Lung (tissue), 12 donors: Measurements from ENCODE around the gene TMEM178B. TPM values are rescaled to one million over a fixed set of nuclear protein-coding genes. Genes with fewer than 3 reads are reported as not detected.

ENCODE experiments used
- ATAC-seq: fragments of 200-7000 bp; cut with Tn5 transposase; one replicate; pipeline ENCODE4 v1.9.1; 2020; ENCODE audit warnings: moderate number of reproducible peaks; ENCODE audit not compliant: insufficient read depth, low FRiP score
- DNase-seq, 3 donors: peaks; one replicate each; pipeline ENCODE4 v3.0.0-alpha.2; 2013 to 2017
- H3K27ac ChIP-seq, 2 donors: one replicate each; pipeline ENCODE4 v1.5.1; 2013; ENCODE audit warnings: mild to moderate bottlenecking in 2 of 2, moderate library complexity in 2 of 2, control low read depth in 1 of 2, inconsistent platforms in 1 of 2, low read depth in 1 of 2, low read length in 1 of 2
- H3K27me3 ChIP-seq, 3 donors: one replicate each; pipeline ENCODE4 v1.5.1; 2013; ENCODE audit warnings: low read length in 2 of 3; ENCODE audit not compliant: control insufficient read depth in 3 of 3, insufficient read depth in 3 of 3
- H3K36me3 ChIP-seq, 4 donors: one replicate each; pipeline ENCODE4 v1.5.1; 2013; ENCODE audit warnings: low read length in 4 of 4, mild to moderate bottlenecking in 1 of 4, moderate library complexity in 1 of 4; ENCODE audit not compliant: control insufficient read depth in 4 of 4, insufficient read depth in 4 of 4
- H3K4me1 ChIP-seq, 5 donors: one replicate each; pipeline ENCODE4 v1.5.1; 2013; ENCODE audit warnings: low read length in 5 of 5, mild to moderate bottlenecking in 2 of 5, moderate library complexity in 1 of 5; ENCODE audit not compliant: control insufficient read depth in 5 of 5, insufficient read depth in 5 of 5
- H3K4me3 ChIP-seq: one replicate; pipeline ENCODE4 v1.5.1; 2013; ENCODE audit warnings: mild to moderate bottlenecking, control low read depth, moderate library complexity
- H3K9ac ChIP-seq, 2 donors: one replicate each; pipeline ENCODE4 v1.5.1; 2013; ENCODE audit warnings: low read length in 2 of 2, control low read depth in 1 of 2; ENCODE audit not compliant: insufficient read depth in 1 of 2
- H3K9me3 ChIP-seq, 4 donors: one replicate each; pipeline ENCODE4 v1.5.1; 2013; ENCODE audit warnings: low read length in 3 of 4, mild to moderate bottlenecking in 1 of 4, moderate library complexity in 1 of 4; ENCODE audit not compliant: control insufficient read depth in 4 of 4, insufficient read depth in 3 of 4
- CTCF ChIP-seq: IDR thresholded peaks from 2 replicates; pipeline ENCODE4 v1.5.1; 2012; ENCODE audit warnings: mild to moderate bottlenecking; ENCODE audit errors: control extremely low read depth, extremely low read depth
- WGBS, 2 donors: extraction: QIAGEN DNeasy Blood & Tissue Kit; methylation state at CpG; one replicate each; pipeline ENCODE4 v1.1.7; 2013; 5-methylcytosine and 5-hydroxymethylcytosine counted together
- polyA plus RNA-seq, 2 donors: library from polyadenylated mRNA; stranded (reverse); fragments of 200-250 nt; gene quantifications; one replicate each; pipeline ENCODE4 v1.2.1, GENCODE V29; 2013
- total RNA-seq, 2 donors: library from RNA; depleted of rRNA in 1 of 2; stranded (reverse); fragments of >200 nt in 1 of 2; gene quantifications; one replicate each; pipeline ENCODE4 v1.2.1, GENCODE V29; 2014 to 2021
- donor health status: control.
- donor health status: control.
- donor health status: Bipolar disorder and iron deficiency.
- donor health status: healthy.
- donor health status: DM: yes; HTN: yes; CAD: no.

The TMEM178B gene
- total and polyA plus RNA-seq, 4 donors, result 0.04 to 2.4 (median 0.48) TPM

DNA sequence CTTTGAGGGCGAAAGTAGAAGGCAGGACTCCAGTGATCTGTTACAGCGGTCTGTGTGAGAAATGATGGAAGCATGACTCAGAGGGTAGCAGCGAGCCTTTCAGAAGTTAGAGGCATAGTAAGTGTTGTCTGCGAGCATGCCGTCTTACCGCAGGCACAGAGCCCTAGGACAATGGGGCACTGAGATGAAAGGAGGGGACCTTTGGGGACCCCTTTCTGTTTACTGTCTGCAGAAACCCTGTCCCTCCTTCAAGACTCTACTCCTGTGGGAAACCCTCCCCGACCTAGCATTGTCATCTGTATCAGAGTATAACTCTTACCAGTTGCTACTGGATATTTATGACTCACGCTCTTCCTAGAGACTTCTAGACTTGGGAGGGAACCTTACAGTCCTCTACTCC is 390.1 kb downstream of the TMEM178B start:
- no peak for TF ChIP-seq CTCF
- no peak for ATAC-seq
- no peak overlapping the region for H3K9ac ChIP-seq
- no peak overlapping the region for H3K27ac ChIP-seq
- no peaks in the 10 kb centered on the region for H3K36me3 ChIP-seq
- H3K9me3 ChIP-seq, result no peaks in the 10 kb centered on the region
- 83 to 92% methylated on average over 8 of the region's 8 CpGs for WGBS, 2 donors
- no peaks in the 10 kb centered on the region for H3K4me1 ChIP-seq
- no peak overlapping the region for H3K4me3 ChIP-seq
- no peak for DNase-seq
- no peaks in the 10 kb centered on the region for H3K27me3 ChIP-seq

DNA sequence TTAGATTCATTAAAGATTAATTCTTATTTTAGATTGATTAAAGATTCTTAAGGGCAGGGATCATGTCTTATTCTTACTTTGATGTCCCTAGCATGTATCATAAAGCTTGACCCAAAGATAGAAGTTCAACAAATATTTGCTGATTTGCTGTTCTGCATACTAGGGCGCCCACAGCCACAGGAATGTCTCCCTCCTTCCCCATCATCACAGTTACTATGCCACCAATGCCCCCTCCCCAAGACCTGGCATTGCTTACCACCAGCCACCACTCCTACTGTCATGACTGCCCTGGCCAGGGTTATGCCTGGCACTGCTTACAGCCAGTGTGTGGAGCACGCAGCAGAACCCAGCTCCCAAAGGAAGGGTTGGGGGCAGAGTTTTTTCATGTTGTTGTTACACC is 390.7 kb downstream of the TMEM178B start:
- no peak overlapping the region for H3K9ac ChIP-seq
- WGBS, 2 donors, result 84 to 92% methylated on average over 2 of the region's 2 CpGs
- TF ChIP-seq CTCF, result no peak
- ATAC-seq, result no peak
- H3K4me3 ChIP-seq, result no peak overlapping the region
- H3K4me1 ChIP-seq, result no peaks in the 10 kb centered on the region
- H3K27me3 ChIP-seq, result no peaks in the 10 kb centered on the region
- DNase-seq, result no peak
- H3K9me3 ChIP-seq, result no peaks in the 10 kb centered on the region
- no peak overlapping the region for H3K27ac ChIP-seq
- H3K36me3 ChIP-seq, result no peaks in the 10 kb centered on the region

- Histone ChIP-seq H3K9me3 (peaks cover 0 to 2% (median 0%) of the 10 kb centered on the region in 4 donors), H3K27ac (no peak overlapping the region), H3K4me1 (no peaks in the 10 kb centered on the region), H3K9ac (no peak overlapping the region), H3K36me3 (no peaks in the 10 kb centered on the region), H3K27me3 (no peaks in the 10 kb centered on the region), H3K4me3 (no peak overlapping the region)
- 69 to 77% methylated on average over 4 of the region's 4 CpGs for WGBS, 2 donors
- DNase-seq (peak in 1 of 3 donors; percentile 30), ATAC-seq (no peak)
- no peak for TF ChIP-seq CTCF
These were observed 392.5 kb downstream of the TMEM178B start for GRCh38 chr7:141466151-141466904.
